Liver (tissue), 9 donors: ENCODE measurements around the gene UBXN1. TPM values are rescaled to one million over a fixed set of nuclear protein-coding genes. Genes with fewer than 3 reads are reported as not detected.
A peak's percentile ranks its signal among the peaks of the same experiment; 100 is the strongest.

Experiments used
- DNase-seq: peaks from one replicate; pipeline ENCODE4 v3.0.0-alpha.2; 2017; ENCODE audit warnings: low spot score
- H3K27ac ChIP-seq, 2 donors: one replicate each; pipeline ENCODE4 v1.7.0; 2013; ENCODE audit warnings: inconsistent platforms in 2 of 2, low read length in 2 of 2, control low read depth in 1 of 2, low read depth in 1 of 2, mild to moderate bottlenecking in 1 of 2
- H3K27me3 ChIP-seq, 4 donors: one replicate each; pipeline versions ENCODE4 v1.6.1 to v1.7.0; 2013; ENCODE audit warnings: low read length in 3 of 4, inconsistent platforms in 1 of 4, mild to moderate bottlenecking in 1 of 4, moderate library complexity in 1 of 4; ENCODE audit not compliant: control insufficient read depth in 4 of 4, insufficient read depth in 4 of 4
- H3K36me3 ChIP-seq, 4 donors: one replicate each; pipeline versions ENCODE4 v1.6.1 to v1.7.0; 2013; ENCODE audit warnings: low read length in 3 of 4, mild to moderate bottlenecking in 3 of 4, low read depth in 1 of 4, moderate library complexity in 1 of 4; ENCODE audit not compliant: control insufficient read depth in 4 of 4, insufficient read depth in 3 of 4
- H3K4me1 ChIP-seq, 4 donors: one replicate each; pipeline versions ENCODE4 v1.6.1 to v1.7.0; 2013; ENCODE audit warnings: low read length in 3 of 4, mild to moderate bottlenecking in 3 of 4, moderate library complexity in 1 of 4; ENCODE audit not compliant: control insufficient read depth in 4 of 4, insufficient read depth in 4 of 4
- H3K4me3 ChIP-seq, 3 donors: one replicate each; pipeline versions ENCODE4 v1.6.1 to v1.7.0; 2013; ENCODE audit warnings: low read length in 3 of 3, control low read depth in 1 of 3, low read depth in 1 of 3, mild to moderate bottlenecking in 1 of 3
- H3K9ac ChIP-seq, 2 donors: one replicate each; pipeline ENCODE4 v1.7.0; 2013; ENCODE audit warnings: low read length in 2 of 2, mild to moderate bottlenecking in 2 of 2, moderate library complexity in 2 of 2, control low read depth in 1 of 2, low read depth in 1 of 2
- H3K9me3 ChIP-seq, 4 donors: one replicate each; pipeline versions ENCODE4 v1.6.1 to v1.7.0; 2013; ENCODE audit warnings: low read length in 3 of 4; ENCODE audit not compliant: control insufficient read depth in 4 of 4
- ATF3 ChIP-seq: IDR thresholded peaks from 2 replicates; pipeline ENCODE4 v1.6.1; 2016; ENCODE audit warnings: antibody characterized with exemption
- EGR1 ChIP-seq, 2 donors: IDR thresholded peaks; 2 replicates each; pipeline ENCODE4 v1.6.1; 2016 to 2018; ENCODE audit warnings: antibody characterized with exemption in 2 of 2, low read depth in 2 of 2
- FOXA1 ChIP-seq: IDR thresholded peaks from 2 replicates; pipeline ENCODE4 v1.6.1; 2016; ENCODE audit warnings: antibody characterized with exemption
- FOXA2 ChIP-seq: IDR thresholded peaks from 2 replicates; pipeline ENCODE4 v1.6.1; 2016; ENCODE audit warnings: antibody characterized with exemption
- GABPA ChIP-seq, 2 donors: IDR thresholded peaks in 1 of 2; conservative IDR thresholded peaks in 1 of 2; 2 replicates each; pipeline ENCODE4 v1.6.1; 2016; ENCODE audit warnings: antibody characterized with exemption in 2 of 2, mild to moderate bottlenecking in 1 of 2, moderate library complexity in 1 of 2
- HNF4A ChIP-seq, 2 donors: conservative IDR thresholded peaks; 2 replicates each; pipeline ENCODE4 v1.6.1; 2016; ENCODE audit warnings: antibody characterized with exemption in 2 of 2, mild to moderate bottlenecking in 2 of 2
- HNF4G ChIP-seq: IDR thresholded peaks from 2 replicates; pipeline ENCODE4 v1.6.1; 2016; ENCODE audit warnings: antibody characterized with exemption
- JUND ChIP-seq, 2 donors: IDR thresholded peaks; 2 replicates each; pipeline ENCODE4 v1.6.1; 2016; ENCODE audit warnings: antibody characterized with exemption in 2 of 2
- MAX ChIP-seq: IDR thresholded peaks from 2 replicates; pipeline ENCODE4 v1.6.1; 2016; ENCODE audit warnings: antibody characterized with exemption
- NR2F2 ChIP-seq: IDR thresholded peaks from 2 replicates; pipeline ENCODE4 v1.6.1; 2016; ENCODE audit warnings: antibody characterized with exemption
- RAD21 ChIP-seq, 2 donors: IDR thresholded peaks; 2 replicates each; pipeline ENCODE4 v1.6.1; 2016; ENCODE audit warnings: antibody characterized with exemption in 2 of 2, mild to moderate bottlenecking in 2 of 2
- REST ChIP-seq: IDR thresholded peaks from 2 replicates; pipeline ENCODE4 v1.6.1; 2016; ENCODE audit warnings: antibody characterized with exemption, mild to moderate bottlenecking
- RXRA ChIP-seq, 2 donors: IDR thresholded peaks; 2 replicates each; pipeline ENCODE4 v1.6.1; 2017 to 2018; ENCODE audit warnings: antibody characterized with exemption in 2 of 2, mild to moderate bottlenecking in 1 of 2
- SP1 ChIP-seq: IDR thresholded peaks from 2 replicates; pipeline ENCODE4 v1.6.1; 2018; ENCODE audit warnings: antibody characterized with exemption, mild to moderate bottlenecking
- TAF1 ChIP-seq: conservative IDR thresholded peaks from 2 replicates; pipeline ENCODE4 v1.6.1; 2016; ENCODE audit warnings: antibody characterized with exemption, mild to moderate bottlenecking
- YY1 ChIP-seq: IDR thresholded peaks from 2 replicates; pipeline ENCODE4 v1.6.1; 2016; ENCODE audit warnings: antibody characterized with exemption, mild to moderate bottlenecking
- WGBS: extraction: QIAGEN DNeasy Blood & Tissue Kit; methylation state at CpG from one replicate; pipeline ENCODE4 v1.1.7; 2013; 5-methylcytosine and 5-hydroxymethylcytosine counted together
- polyA plus RNA-seq, 2 donors: library from polyadenylated mRNA; stranded (reverse) in 1 of 2; unstranded in 1 of 2; fragments of 200-250 nt in 1 of 2; fragments of >200 nt in 1 of 2; fragmentation: Nextera tagmentation in 1 of 2; extraction: Ambion mirVana in 1 of 2; gene quantifications; one replicate each; pipeline versions ENCODE4 v1.2.1 to v1.2.3, GENCODE V29; 2013 to 2015
- total RNA-seq, 2 donors: library from RNA; depleted of rRNA; stranded (reverse); fragments of >200 nt; gene quantifications; one replicate each; pipeline ENCODE4 v1.2.3, GENCODE V29; 2014
- TF ChIP-seq, protein P1 (sequence below): fragments of 150-350 bp; IDR thresholded peaks from 2 replicates; pipeline ENCODE4 v1.5.1; 2017; ENCODE audit warnings: improper control_type of control experiment, low read depth, low read length; ENCODE audit not compliant: missing input control
- TF ChIP-seq, protein P2 (sequence below): IDR thresholded peaks from 2 replicates; pipeline ENCODE4 v1.6.1; 2016; ENCODE audit warnings: antibody characterized with exemption
- donor health status: healthy.
- donor health status: healthy.
- donor health status: healthy.
- donor health status: healthy.
- donor health status: healthy.

Gene UBXN1
- total and polyA plus RNA-seq, 4 donors = 31.4 to 45.7 (median 41.2) TPM

DNA sequence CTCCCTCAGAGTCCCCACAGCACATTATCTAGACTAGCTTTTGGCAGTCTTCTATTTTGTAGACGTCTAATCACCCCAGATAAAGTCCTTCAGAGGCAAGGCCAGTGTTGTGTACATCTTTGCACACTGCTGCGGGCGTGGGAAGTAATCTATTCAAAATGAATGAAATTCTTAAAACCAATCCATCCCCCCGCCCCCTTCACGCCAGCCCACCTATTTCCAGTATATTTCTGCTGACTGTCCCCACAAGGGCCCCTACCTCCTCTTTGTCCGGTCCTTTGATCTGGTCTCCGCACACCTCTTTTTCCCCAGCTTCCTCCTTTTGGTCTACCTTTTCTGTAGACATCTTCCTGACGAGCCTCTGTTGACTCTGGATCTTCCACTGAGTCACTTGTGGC lies 28.0 kb upstream of the UBXN1 start:
- DNase-seq = no peak
- Histone ChIP-seq H3K27ac (peak overlapping the region; percentile 79 to 80), H3K9ac (peak overlapping the region; percentile 37 to 50), H3K36me3 (peaks cover 0 to 4% (median 1%) of the 10 kb centered on the region in 4 donors), H3K4me3 (peak overlapping the region; percentile 66 to 77 (median 72)), H3K4me1 (peaks cover 14 to 44% (median 35%) of the 10 kb centered on the region in 4 donors), H3K9me3 (no peaks in the 10 kb centered on the region), H3K27me3 (no peaks in the 10 kb centered on the region)
- WGBS = 82% methylated on average over 8 of the region's 8 CpGs
- TF ChIP-seq MAX = no peak
- TF ChIP-seq SP1 = no peak
- TF ChIP-seq YY1 = no peak
- no peak for TF ChIP-seq FOXA2
- no peak for TF ChIP-seq REST
- TF ChIP-seq ATF3 = no peak
- TF ChIP-seq GABPA (IDR thresholded peaks at IDR 0.05 in 1 of 2, conservative IDR thresholded peaks at IDR 0.05 in 1 of 2) = no peak
- no peak for TF ChIP-seq TAF1
- TF ChIP-seq NR2F2 = no peak
- TF ChIP-seq EGR1 (IDR thresholded peaks at IDR 0.05; ENCODE audit: low read depth in 2 of 2) = no peak
- TF ChIP-seq FOXA1 = no peak
- TF ChIP-seq, protein P1, sequence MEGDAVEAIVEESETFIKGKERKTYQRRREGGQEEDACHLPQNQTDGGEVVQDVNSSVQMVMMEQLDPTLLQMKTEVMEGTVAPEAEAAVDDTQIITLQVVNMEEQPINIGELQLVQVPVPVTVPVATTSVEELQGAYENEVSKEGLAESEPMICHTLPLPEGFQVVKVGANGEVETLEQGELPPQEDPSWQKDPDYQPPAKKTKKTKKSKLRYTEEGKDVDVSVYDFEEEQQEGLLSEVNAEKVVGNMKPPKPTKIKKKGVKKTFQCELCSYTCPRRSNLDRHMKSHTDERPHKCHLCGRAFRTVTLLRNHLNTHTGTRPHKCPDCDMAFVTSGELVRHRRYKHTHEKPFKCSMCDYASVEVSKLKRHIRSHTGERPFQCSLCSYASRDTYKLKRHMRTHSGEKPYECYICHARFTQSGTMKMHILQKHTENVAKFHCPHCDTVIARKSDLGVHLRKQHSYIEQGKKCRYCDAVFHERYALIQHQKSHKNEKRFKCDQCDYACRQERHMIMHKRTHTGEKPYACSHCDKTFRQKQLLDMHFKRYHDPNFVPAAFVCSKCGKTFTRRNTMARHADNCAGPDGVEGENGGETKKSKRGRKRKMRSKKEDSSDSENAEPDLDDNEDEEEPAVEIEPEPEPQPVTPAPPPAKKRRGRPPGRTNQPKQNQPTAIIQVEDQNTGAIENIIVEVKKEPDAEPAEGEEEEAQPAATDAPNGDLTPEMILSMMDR = no peak
- no peak for TF ChIP-seq JUND (IDR thresholded peaks at IDR 0.05)
- TF ChIP-seq, protein P2, sequence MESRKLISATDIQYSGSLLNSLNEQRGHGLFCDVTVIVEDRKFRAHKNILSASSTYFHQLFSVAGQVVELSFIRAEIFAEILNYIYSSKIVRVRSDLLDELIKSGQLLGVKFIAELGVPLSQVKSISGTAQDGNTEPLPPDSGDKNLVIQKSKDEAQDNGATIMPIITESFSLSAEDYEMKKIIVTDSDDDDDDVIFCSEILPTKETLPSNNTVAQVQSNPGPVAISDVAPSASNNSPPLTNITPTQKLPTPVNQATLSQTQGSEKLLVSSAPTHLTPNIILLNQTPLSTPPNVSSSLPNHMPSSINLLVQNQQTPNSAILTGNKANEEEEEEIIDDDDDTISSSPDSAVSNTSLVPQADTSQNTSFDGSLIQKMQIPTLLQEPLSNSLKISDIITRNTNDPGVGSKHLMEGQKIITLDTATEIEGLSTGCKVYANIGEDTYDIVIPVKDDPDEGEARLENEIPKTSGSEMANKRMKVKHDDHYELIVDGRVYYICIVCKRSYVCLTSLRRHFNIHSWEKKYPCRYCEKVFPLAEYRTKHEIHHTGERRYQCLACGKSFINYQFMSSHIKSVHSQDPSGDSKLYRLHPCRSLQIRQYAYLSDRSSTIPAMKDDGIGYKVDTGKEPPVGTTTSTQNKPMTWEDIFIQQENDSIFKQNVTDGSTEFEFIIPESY = no peak
- TF ChIP-seq RXRA (IDR thresholded peaks at IDR 0.05) = no peak
- TF ChIP-seq HNF4G = no peak
- no peak for TF ChIP-seq HNF4A (conservative IDR thresholded peaks at IDR 0.05)
- no peak for TF ChIP-seq RAD21 (IDR thresholded peaks at IDR 0.05)
